Coronary artery (tissue), 2 donors: Measurements from ENCODE around the gene HHAT.

Experiments used
- DNase-seq: peaks from one replicate; pipeline ENCODE4 v3.0.0-alpha.2; 2017; ENCODE audit warnings: low spot score
- H3K27ac ChIP-seq, 2 donors: fragments of 200-600 bp; sonication (generic); one replicate each; pipeline ENCODE4 v1.5.1; 2016 to 2019
- H3K4me3 ChIP-seq: fragments of 200-600 bp; sonication (generic); 2 replicates; pipeline ENCODE4 v1.5.1; 2016; ENCODE audit warnings: mild to moderate bottlenecking, moderate library complexity
- CTCF ChIP-seq: fragments of 200-600 bp; sonication (generic); IDR thresholded peaks from one replicate; pipeline ENCODE4 v1.5.1; 2019; ENCODE audit warnings: antibody characterized with exemption

HHAT gene

GRCh38 chr1:210551899-210552298, 223.2 kb downstream of the HHAT start:
- no peak overlapping the region for H3K4me3 ChIP-seq
- no peak for DNase-seq
- H3K27ac ChIP-seq = no peak overlapping the region
- no peak for TF ChIP-seq CTCF

- no peak overlapping the region for H3K27ac ChIP-seq
- DNase-seq = no peak
- no peak for TF ChIP-seq CTCF
- H3K4me3 ChIP-seq = no peak overlapping the region
These were observed 225.0 kb downstream of the HHAT start for GRCh38 chr1:210553711-210554110.

- no peak for DNase-seq
- no peak for TF ChIP-seq CTCF
- Histone ChIP-seq H3K4me3 (no peak overlapping the region), H3K27ac (no peak overlapping the region)
These were observed 225.7 kb downstream of the HHAT start for GRCh38 chr1:210554382-210554781.

- Histone ChIP-seq H3K27ac (no peak overlapping the region), H3K4me3 (no peak overlapping the region)
- TF ChIP-seq CTCF = no peak
These were observed 227.8 kb downstream of the HHAT start for GRCh38 chr1:210556475-210556874.

GRCh38 chr1:210557426-210558077, 228.8 kb downstream of the HHAT start:
- Histone ChIP-seq H3K27ac (no peak overlapping the region), H3K4me3 (no peak overlapping the region)
- no peak for DNase-seq
- no peak for TF ChIP-seq CTCF

More at GRCh38 chr1:210556475-210556874, 227.8 kb downstream of the HHAT start:
- no peak for DNase-seq

GRCh38 chr1:210558302-210558701, 229.6 kb downstream of the HHAT start:
- no peak overlapping the region for H3K4me3 ChIP-seq
- no peak overlapping the region for H3K27ac ChIP-seq
- DNase-seq = no peak
- no peak for TF ChIP-seq CTCF

- H3K4me3 ChIP-seq = no peak overlapping the region
- no peak for TF ChIP-seq CTCF
These were observed 236.6 kb downstream of the HHAT start for GRCh38 chr1:210565306-210565705.

More at GRCh38 chr1:210565306-210565705, 236.6 kb downstream of the HHAT start:
- DNase-seq = no peak
- H3K27ac ChIP-seq = no peak overlapping the region
